MM.1S (cell line): Measurements from ENCODE around the gene LCE3E.

ENCODE experiments used
- EZH2 ChIP-seq: fragments of 300-600 bp; sonication (generic); optimal IDR thresholded peaks from 2 replicates; pipeline ENCODE3; 2017; ENCODE audit warnings: low read depth, mild to moderate bottlenecking, antibody characterized with exemption, low read length, mixed read lengths
- TF ChIP-seq, protein P1 (sequence below): fragments of 300-600 bp; sonication (generic); IDR thresholded peaks from 2 replicates; pipeline ENCODE4 v1.5.1; 2016; ENCODE audit warnings: antibody characterized with exemption, low read length, mixed read lengths

DNA sequence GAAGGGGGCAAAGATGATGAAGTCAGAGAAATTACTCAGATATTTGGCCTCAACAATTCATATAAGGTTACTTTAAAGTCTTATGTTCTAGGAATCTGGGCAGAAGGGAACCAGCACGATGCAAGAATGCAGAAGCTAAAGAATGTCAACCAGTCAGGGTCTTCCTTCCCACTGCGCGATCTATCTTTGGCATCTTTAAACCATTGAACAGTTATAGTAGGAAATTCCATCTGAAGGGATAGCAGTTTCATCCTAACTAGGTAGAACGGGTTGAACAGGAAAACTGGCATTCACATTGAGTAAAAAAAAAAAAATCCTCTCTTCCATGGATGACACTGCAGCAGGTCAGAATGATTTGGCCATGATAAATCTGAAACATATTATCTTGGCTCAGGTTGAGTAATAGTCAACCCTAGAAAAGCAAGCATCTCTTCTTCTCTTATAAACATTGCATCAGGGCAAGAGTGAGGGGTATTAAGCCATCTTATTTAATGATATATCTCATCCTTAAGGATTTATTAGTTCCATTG is 46.0 kb downstream of the LCE3E start:
- TF ChIP-seq, protein P1, sequence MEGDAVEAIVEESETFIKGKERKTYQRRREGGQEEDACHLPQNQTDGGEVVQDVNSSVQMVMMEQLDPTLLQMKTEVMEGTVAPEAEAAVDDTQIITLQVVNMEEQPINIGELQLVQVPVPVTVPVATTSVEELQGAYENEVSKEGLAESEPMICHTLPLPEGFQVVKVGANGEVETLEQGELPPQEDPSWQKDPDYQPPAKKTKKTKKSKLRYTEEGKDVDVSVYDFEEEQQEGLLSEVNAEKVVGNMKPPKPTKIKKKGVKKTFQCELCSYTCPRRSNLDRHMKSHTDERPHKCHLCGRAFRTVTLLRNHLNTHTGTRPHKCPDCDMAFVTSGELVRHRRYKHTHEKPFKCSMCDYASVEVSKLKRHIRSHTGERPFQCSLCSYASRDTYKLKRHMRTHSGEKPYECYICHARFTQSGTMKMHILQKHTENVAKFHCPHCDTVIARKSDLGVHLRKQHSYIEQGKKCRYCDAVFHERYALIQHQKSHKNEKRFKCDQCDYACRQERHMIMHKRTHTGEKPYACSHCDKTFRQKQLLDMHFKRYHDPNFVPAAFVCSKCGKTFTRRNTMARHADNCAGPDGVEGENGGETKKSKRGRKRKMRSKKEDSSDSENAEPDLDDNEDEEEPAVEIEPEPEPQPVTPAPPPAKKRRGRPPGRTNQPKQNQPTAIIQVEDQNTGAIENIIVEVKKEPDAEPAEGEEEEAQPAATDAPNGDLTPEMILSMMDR = no peak
- TF ChIP-seq EZH2 = no peak
